PC-9 (cell line): ENCODE data around the gene ARL10. TPM values are rescaled to one million over a fixed set of nuclear protein-coding genes. Genes with fewer than 3 reads are reported as not detected.
A peak's percentile ranks its signal among the peaks of the same experiment; 100 is the strongest.

ENCODE experiments used
- BruUV-seq: library from RNA; stranded (reverse); fragments of 400-500 nt; replicated peaks from 2 replicates; lab custom pipeline; 2021; lab: Mats Ljungman, UMichigan
- CTCF ChIA-PET: fragments of 300-600 bp; sonication (Branson Sonifier 250); formaldehyde crosslinking; loops from one replicate; lab custom pipeline; 2022; ENCODE audit warnings: antibody characterized with exemption; lab: Charles Lee
- POLR2A ChIA-PET: fragments of 300-600 bp; sonication (Branson Sonifier 250); formaldehyde crosslinking; loops from one replicate; lab custom pipeline; 2022; ENCODE audit warnings: antibody characterized with exemption; ENCODE audit not compliant: unreplicated experiment; lab: Charles Lee
- DNase-seq, 2 experiments: peaks; one replicate each; pipeline versions ENCODE4 v3.0.0 to v3.0.0-alpha.2; 2015 to 2022; ENCODE audit warnings: mixed read lengths in 1 of 2
- H2AFZ ChIP-seq: fragments of 200-600 bp; sonication (generic); 2 replicates; pipeline ENCODE4 v1.8.1; 2017; ENCODE audit warnings: antibody characterized with exemption
- H3F3A ChIP-seq: fragments of 200-600 bp; sonication (generic); 2 replicates; pipeline ENCODE4 v1.8.1; 2017; ENCODE audit warnings: antibody characterized with exemption, mild to moderate bottlenecking, low read depth; ENCODE audit not compliant: insufficient read depth
- H3K27ac ChIP-seq: fragments of 200-600 bp; sonication (generic); 2 replicates; pipeline ENCODE4 v1.6.1; 2016; ENCODE audit warnings: mixed run types
- H3K27me3 ChIP-seq: fragments of 200-600 bp; sonication (generic); 2 replicates; pipeline ENCODE4 v1.6.1; 2016; ENCODE audit warnings: low read depth, mixed run types; ENCODE audit not compliant: insufficient read depth
- H3K36me3 ChIP-seq: fragments of 200-600 bp; sonication (generic); 2 replicates; pipeline ENCODE4 v1.6.1; 2016; ENCODE audit warnings: low read depth, mixed run types
- H3K4me1 ChIP-seq: fragments of 200-600 bp; sonication (generic); replicated peaks from 2 replicates; pipeline ENCODE4 v1.6.1; 2016; ENCODE audit warnings: mixed run types; ENCODE audit not compliant: insufficient read depth
- H3K4me2 ChIP-seq: fragments of 200-600 bp; sonication (generic); 2 replicates; pipeline ENCODE4 v1.6.1; 2017; ENCODE audit warnings: mixed run types
- H3K4me3 ChIP-seq: fragments of 200-600 bp; sonication (generic); 2 replicates; pipeline ENCODE4 v1.6.1; 2016; ENCODE audit warnings: mixed run types
- H3K79me2 ChIP-seq: fragments of 200-600 bp; sonication (generic); 2 replicates; pipeline ENCODE4 v1.6.1; 2017; ENCODE audit warnings: low read depth, mixed run types
- H3K9me2 ChIP-seq: fragments of 200-600 bp; sonication (generic); 2 replicates; pipeline ENCODE4 v1.8.1; 2017; ENCODE audit warnings: mild to moderate bottlenecking; ENCODE audit not compliant: insufficient read depth
- H3K9me3 ChIP-seq: fragments of 200-600 bp; sonication (generic); 2 replicates; pipeline ENCODE4 v1.8.1; 2016; ENCODE audit warnings: low read depth; ENCODE audit not compliant: insufficient read depth
- H4K20me1 ChIP-seq: fragments of 200-600 bp; sonication (generic); 2 replicates; pipeline ENCODE4 v1.8.1; 2017; ENCODE audit not compliant: insufficient read depth
- CTCF ChIP-seq: fragments of 200-600 bp; sonication (generic); conservative IDR thresholded peaks from 2 replicates; pipeline ENCODE4 v1.6.1; 2017; ENCODE audit warnings: mixed run types, antibody characterized with exemption, mild to moderate bottlenecking, moderate library complexity
- EZH2 ChIP-seq: fragments of 200-600 bp; sonication (generic); IDR thresholded peaks from 2 replicates; pipeline ENCODE4 v1.8.0; 2017; ENCODE audit warnings: antibody characterized with exemption, low read depth
- intact Hi-C: fragments of 100-400 bp; cut with micrococcal nuclease; formaldehyde crosslinking; loops from one replicate; pipeline ENCODE4 v1.10.0; 2022; ENCODE audit not compliant: unreplicated experiment
- total RNA-seq: library from RNA; stranded (reverse); gene quantifications from 2 replicates; pipeline ENCODE4 v1.2.3, GENCODE V29; 2021

The ARL10 gene
- total RNA-seq, 1 experiment from 2014 or later, result 0.85 TPM

DNA sequence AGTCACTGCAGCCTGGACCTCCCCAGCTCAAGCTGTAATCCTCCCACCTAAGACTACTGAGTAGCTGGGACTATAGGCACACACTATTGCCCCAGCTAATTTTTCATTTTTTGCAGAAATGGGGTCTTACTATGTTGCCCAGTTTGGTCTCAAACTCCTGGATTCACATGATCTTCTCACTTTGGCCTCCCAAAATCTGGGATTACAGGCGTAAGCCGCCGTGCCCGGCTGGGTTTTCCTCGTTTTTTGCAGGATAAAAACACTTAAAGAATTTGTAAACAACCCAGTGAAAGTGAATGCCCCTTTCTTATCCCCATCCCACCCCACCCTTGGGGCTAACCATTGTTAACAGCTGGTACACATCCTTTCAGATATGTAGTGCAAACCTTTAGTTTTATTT, 43.3 kb downstream of the ARL10 start:
- no TSS peak for BruUV-seq
- Histone ChIP-seq H3K27me3 (no peaks in the 10 kb centered on the region), H3K79me2 (peaks cover 34% of the 10 kb centered on the region), H3F3A (peaks cover 31% of the 10 kb centered on the region; the same call in 1 of the 2 replicates), H3K4me2 (no peak overlapping the region), H3K36me3 (peaks cover 13% of the 10 kb centered on the region; the same call in 1 of the 2 replicates), H3K9me2 (no peaks in the 10 kb centered on the region), H2AFZ (no peak overlapping the region), H3K9me3 (no peaks in the 10 kb centered on the region), H4K20me1 (peaks cover 35% of the 10 kb centered on the region), H3K4me3 (no peak overlapping the region), H3K27ac (no peak overlapping the region), H3K4me1 (peaks cover 41% of the 10 kb centered on the region)
- DNase-seq, result no peak
- POLR2A ChIA-PET, result no interaction called here
- CTCF ChIA-PET, result interaction anchor here (0.7 kb wide), 2 partner anchors 38 to 161 kb away, joined by 5 to 6 read pairs; no protein-coding TSS in a partner anchor
- no peak for TF ChIP-seq EZH2
- TF ChIP-seq CTCF, result no peak
- intact Hi-C loops, result no loop called here

- peaks cover 46% of the 10 kb centered on the region for H3K79me2 ChIP-seq
- peaks cover 35% of the 10 kb centered on the region; the same call in 1 of the 2 replicates for H3F3A ChIP-seq
- H4K20me1 ChIP-seq, result peaks cover 41% of the 10 kb centered on the region
- no TSS peak for BruUV-seq
- intact Hi-C loops, result loop anchor here (1.0 kb wide), 1 partner anchor 20 kb away; no protein-coding TSS in a partner anchor
- H3K9me2 ChIP-seq, result no peaks in the 10 kb centered on the region
- H3K9me3 ChIP-seq, result no peaks in the 10 kb centered on the region
- H3K4me2 ChIP-seq, result no peak overlapping the region
- TF ChIP-seq EZH2 (no peak), CTCF (no peak)
- ChIA-PET POLR2A (no interaction called here), CTCF (no interaction called here)
- H3K36me3 ChIP-seq, result peaks cover 13% of the 10 kb centered on the region; the same call in 1 of the 2 replicates
- no peak overlapping the region for H2AFZ ChIP-seq
- H3K27ac ChIP-seq, result no peak overlapping the region
- peak in 1 of 2 experiments; percentile 17 for DNase-seq
- H3K27me3 ChIP-seq, result no peaks in the 10 kb centered on the region
- peaks cover 43% of the 10 kb centered on the region for H3K4me1 ChIP-seq
- H3K4me3 ChIP-seq, result no peak overlapping the region
Measured at GRCh38 chr5:176409765-176410164, 44.5 kb downstream of the ARL10 start.

- no peaks in the 10 kb centered on the region for H3K9me3 ChIP-seq
- H3K36me3 ChIP-seq, result peaks cover 13% of the 10 kb centered on the region; the same call in 1 of the 2 replicates
- no peaks in the 10 kb centered on the region for H3K9me2 ChIP-seq
- H2AFZ ChIP-seq, result no peak overlapping the region
- no peaks in the 10 kb centered on the region for H3K27me3 ChIP-seq
- CTCF ChIA-PET, result interaction anchor here (0.5 to 1.0 kb wide), 3 partner anchors 10 to 688 kb away, joined by 3 to 5 read pairs (median 3); no protein-coding TSS in a partner anchor
- peaks cover 54% of the 10 kb centered on the region for H3K79me2 ChIP-seq
- H3K27ac ChIP-seq, result peak overlapping the region; percentile 40; the same call in 1 of the 2 replicates
- H4K20me1 ChIP-seq, result peaks cover 45% of the 10 kb centered on the region
- H3K4me3 ChIP-seq, result peak overlapping the region; percentile 23; the same call in 1 of the 2 replicates
- H3F3A ChIP-seq, result peaks cover 44% of the 10 kb centered on the region; the same call in 1 of the 2 replicates
- DNase-seq, result peak; percentile 81 to 87
- no TSS peak for BruUV-seq
- H3K4me1 ChIP-seq, result peaks cover 51% of the 10 kb centered on the region
- TF ChIP-seq EZH2 (no peak), CTCF (peak; percentile 52; the same call in 1 of the 2 replicates)
- intact Hi-C loops, result loop anchor here (1.0 kb wide), 1 partner anchor 21 kb away; no protein-coding TSS in a partner anchor
- peak overlapping the region; percentile 55 for H3K4me2 ChIP-seq
- POLR2A ChIA-PET, result no interaction called here
Measured at GRCh38 chr5:176410486-176411180, 45.3 kb downstream of the ARL10 start.
